IMR-90 (cell line): ENCODE measurements around the gene TPSD1. TPM values are rescaled to one million over a fixed set of nuclear protein-coding genes. Genes with fewer than 3 reads are reported as not detected.

Experiments used
- ATAC-seq: fragments of 200-7000 bp; cut with Tn5 transposase; 2 replicates; pipeline ENCODE4 v1.9.1; 2020; ENCODE audit warnings: low read depth, mild to moderate bottlenecking, moderate library complexity
- BruUV-seq: library from RNA; stranded (reverse); fragments of 400-500 nt; replicated peaks from 2 replicates; lab custom pipeline; 2021; lab: Mats Ljungman, UMichigan
- CTCF ChIA-PET: fragments of 300-600 bp; formaldehyde crosslinking; extraction: SDS; loops from one replicate; lab custom pipeline; 2021; ENCODE audit warnings: antibody characterized with exemption; lab: Yijun Ruan, JAX
- POLR2A ChIA-PET: fragments of 300-600 bp; sonication (Branson Sonifier 250); formaldehyde crosslinking; loops from one replicate; lab custom pipeline; 2022; ENCODE audit warnings: antibody characterized with exemption; ENCODE audit not compliant: unreplicated experiment; lab: Charles Lee
- DNase-seq: peaks from one replicate; pipeline ENCODE4 v3.0.0; 2013
- H2AFZ ChIP-seq: replicated peaks from 2 replicates; pipeline ENCODE3; 2013; ENCODE audit warnings: low read length, mild to moderate bottlenecking; ENCODE audit not compliant: poor library complexity
- H2AK5ac ChIP-seq: 2 replicates; pipeline ENCODE4 v1.6.1; 2013; ENCODE audit warnings: low read depth, low read length, inconsistent platforms
- H2AK9ac ChIP-seq: replicated peaks from 2 replicates; pipeline ENCODE3; 2013; ENCODE audit warnings: mild to moderate bottlenecking, low read depth, low read length, moderate library complexity; ENCODE audit not compliant: poor library complexity
- H2BK120ac ChIP-seq: 2 replicates; pipeline ENCODE4 v1.6.1; 2013; ENCODE audit warnings: low read depth, low read length, inconsistent platforms
- H2BK15ac ChIP-seq: 3 replicates; pipeline ENCODE4 v1.6.1; 2013; ENCODE audit warnings: low read depth, low read length, inconsistent platforms
- H2BK20ac ChIP-seq: 2 replicates; pipeline ENCODE4 v1.6.1; 2013; ENCODE audit warnings: low read depth, mild to moderate bottlenecking, inconsistent platforms, low read length, moderate library complexity
- H2BK5ac ChIP-seq: 2 replicates; pipeline ENCODE4 v1.6.1; 2013; ENCODE audit warnings: mild to moderate bottlenecking, low read depth, low read length, inconsistent platforms; ENCODE audit not compliant: poor library complexity, severe bottlenecking
- H3K14ac ChIP-seq: replicated peaks from 2 replicates; pipeline ENCODE4 v1.6.1; 2013; ENCODE audit warnings: low read depth, low read length, inconsistent platforms
- H3K18ac ChIP-seq: 2 replicates; pipeline ENCODE4 v1.6.1; 2013; ENCODE audit warnings: low read depth, low read length, control low read depth
- H3K23ac ChIP-seq: 2 replicates; pipeline ENCODE4 v1.6.1; 2013; ENCODE audit warnings: low read depth, low read length, inconsistent platforms
- H3K27ac ChIP-seq: 2 replicates; pipeline ENCODE4 v1.5.1; 2013; ENCODE audit warnings: mild to moderate bottlenecking, control low read depth, low read length; ENCODE audit not compliant: insufficient read depth
- H3K27me3 ChIP-seq: 2 replicates; pipeline ENCODE4 v1.6.1; 2013; ENCODE audit warnings: low read length; ENCODE audit not compliant: control insufficient read depth, insufficient read depth
- H3K36me3 ChIP-seq: 2 replicates; pipeline ENCODE4 v1.6.1; 2013; ENCODE audit warnings: low read length, mixed read lengths; ENCODE audit not compliant: control insufficient read depth, insufficient read depth
- H3K4ac ChIP-seq: 2 replicates; pipeline ENCODE4 v1.6.1; 2013; ENCODE audit warnings: low read depth, low read length, inconsistent platforms
- H3K4me1 ChIP-seq: 2 replicates; pipeline ENCODE4 v1.6.1; 2013; ENCODE audit warnings: low read length, mixed read lengths; ENCODE audit not compliant: control insufficient read depth, insufficient read depth
- H3K4me2 ChIP-seq: 2 replicates; pipeline ENCODE4 v1.6.1; 2013; ENCODE audit warnings: low read depth, mild to moderate bottlenecking, control low read depth, low read length, moderate library complexity
- H3K4me3 ChIP-seq: 2 replicates; pipeline ENCODE4 v1.5.1; 2013; ENCODE audit warnings: low read depth, mild to moderate bottlenecking, control low read depth, low read length, moderate library complexity; ENCODE audit not compliant: insufficient read depth
- H3K56ac ChIP-seq: 2 replicates; pipeline ENCODE4 v1.6.1; 2013; ENCODE audit warnings: low read length, inconsistent platforms; ENCODE audit not compliant: insufficient read depth; ENCODE audit errors: extremely low read depth
- H3K79me1 ChIP-seq, 2 experiments: 2 replicates each; pipeline ENCODE4 v1.6.1; 2013; ENCODE audit warnings: low read length in 2 of 2, inconsistent platforms in 1 of 2, low read depth in 1 of 2
- H3K9ac ChIP-seq: 2 replicates; pipeline ENCODE4 v1.6.1; 2013; ENCODE audit warnings: low read depth, low read length, control low read depth
- H3K9me1 ChIP-seq: 2 replicates; pipeline ENCODE4 v1.6.1; 2013; ENCODE audit warnings: low read length, inconsistent platforms; ENCODE audit not compliant: insufficient read depth
- H3K9me3 ChIP-seq: 2 replicates; pipeline ENCODE4 v1.6.1; 2013; ENCODE audit warnings: low read length; ENCODE audit not compliant: control insufficient read depth, insufficient read depth
- H4K20me1 ChIP-seq: 2 replicates; pipeline ENCODE4 v1.6.1; 2013; ENCODE audit warnings: low read length, inconsistent platforms; ENCODE audit not compliant: insufficient read depth
- H4K5ac ChIP-seq: 2 replicates; pipeline ENCODE4 v1.6.1; 2013; ENCODE audit warnings: mild to moderate bottlenecking, low read depth, low read length, control low read depth
- H4K8ac ChIP-seq, 2 experiments: 2 replicates each; pipeline ENCODE4 v1.6.1; 2013; ENCODE audit warnings: low read depth in 2 of 2, low read length in 2 of 2, control low read depth in 1 of 2, inconsistent platforms in 1 of 2
- H4K91ac ChIP-seq: 2 replicates; pipeline ENCODE4 v1.6.1; 2013; ENCODE audit warnings: low read depth, low read length, inconsistent platforms; ENCODE audit not compliant: insufficient read depth
- BHLHE40 ChIP-seq: fragments of 150-350 bp; IDR thresholded peaks from 2 replicates; pipeline ENCODE4 v1.6.1; 2016; ENCODE audit warnings: mild to moderate bottlenecking, low read depth, low read length
- CEBPB ChIP-seq: IDR thresholded peaks from 2 replicates; pipeline ENCODE4 v1.6.1; 2012; ENCODE audit warnings: low read depth, low read length, improper control_type of control experiment
- CHD1 ChIP-seq: IDR thresholded peaks from 2 replicates; pipeline ENCODE4 v1.6.1; 2012; ENCODE audit warnings: low read depth, low read length, improper control_type of control experiment
- CTCF ChIP-seq: conservative IDR thresholded peaks from 2 replicates; pipeline ENCODE4 v1.5.1; 2012; ENCODE audit warnings: mild to moderate bottlenecking, low read depth, low read length, improper control_type of control experiment
- ELK1 ChIP-seq: fragments of 150-350 bp; IDR thresholded peaks from 2 replicates; pipeline ENCODE4 v1.6.1; 2016; ENCODE audit warnings: low read depth, mild to moderate bottlenecking, low read length, moderate library complexity, borderline replicate concordance
- FOS ChIP-seq: fragments of 150-350 bp; IDR thresholded peaks from 2 replicates; pipeline ENCODE4 v1.6.1; 2016; ENCODE audit warnings: low read depth, low read length
- MAFK ChIP-seq: IDR thresholded peaks from 2 replicates; pipeline ENCODE4 v1.6.1; 2012; ENCODE audit warnings: low read depth, low read length, improper control_type of control experiment
- MXI1 ChIP-seq: IDR thresholded peaks from 2 replicates; pipeline ENCODE4 v1.6.1; 2012; ENCODE audit warnings: low read depth, mild to moderate bottlenecking, low read length, moderate library complexity, borderline replicate concordance
- NFE2L2 ChIP-seq: fragments of 150-350 bp; IDR thresholded peaks from 2 replicates; pipeline ENCODE4 v1.6.1; 2016; ENCODE audit warnings: low read depth, mild to moderate bottlenecking, low read length
- POLR2A ChIP-seq: IDR thresholded peaks from 2 replicates; pipeline ENCODE4 v1.6.1; 2012; ENCODE audit warnings: mild to moderate bottlenecking, low read depth, low read length
- RAD21 ChIP-seq: IDR thresholded peaks from 2 replicates; pipeline ENCODE4 v1.6.1; 2012; ENCODE audit warnings: low read length, improper control_type of control experiment
- RCOR1 ChIP-seq: IDR thresholded peaks from 2 replicates; pipeline ENCODE4 v1.6.1; 2012; ENCODE audit warnings: mild to moderate bottlenecking, low read length, improper control_type of control experiment; ENCODE audit not compliant: insufficient replicate concordance
- RFX5 ChIP-seq: IDR thresholded peaks from 2 replicates; pipeline ENCODE4 v1.8.0; 2012; ENCODE audit warnings: low read depth, mild to moderate bottlenecking, low read length, moderate library complexity
- USF2 ChIP-seq: fragments of 150-350 bp; IDR thresholded peaks from 2 replicates; pipeline ENCODE4 v1.6.1; 2017; ENCODE audit warnings: mild to moderate bottlenecking, antibody characterized with exemption, low read length, low read depth
- WGBS, 2 experiments: methylation state at CpG; one replicate each; pipeline versions ENCODE4 v1.1.5 to v1.1.7; 2013; ENCODE audit warnings: missing lambda C conversion rate in 2 of 2; ENCODE audit not compliant: insufficient read length in 1 of 2; ENCODE audit errors: extremely low coverage in 2 of 2; 5-methylcytosine and 5-hydroxymethylcytosine counted together
- dilution Hi-C: fragments of 300-500 bp; cut with HindIII; formaldehyde crosslinking; loops from one replicate; pipeline ENCODE4 v1.14.3; 2018; ENCODE audit warnings: low sequenced_read_pairs; ENCODE audit not compliant: unreplicated experiment
- in situ Hi-C: fragments of 300-500 bp; cut with MboI; formaldehyde crosslinking; loops from 3 replicates; pipeline ENCODE4 v1.14.3; 2019; ENCODE audit warnings: low sequenced_read_pairs, inconsistent platforms, mixed read lengths
- intact Hi-C: fragments of 100-400 bp; cut with micrococcal nuclease; formaldehyde crosslinking; loops from 2 replicates; pipeline ENCODE4 v1.10.0; 2022
- polyA plus RNA-seq, 3 experiments: library from polyadenylated mRNA; depleted of rRNA; stranded (reverse); fragments of >200 nt; gene quantifications; 2 replicates each; pipeline ENCODE4 v1.2.3, GENCODE V29; 2012; ENCODE audit warnings: low replicate concordance in 1 of 3
- total RNA-seq: library from RNA; depleted of rRNA; stranded (reverse); fragments of >200 nt; gene quantifications from 2 replicates; pipeline ENCODE4 v1.2.3, GENCODE V29; 2012

TPSD1 gene
- total and polyA plus RNA-seq, 2 of the 4 experiments (the other 2 are of a cell fraction) = not detected

- in situ Hi-C loops = no loop called here
Measured at GRCh38 chr16:1274767-1275166, 18.9 kb downstream of the TPSD1 start.

More at GRCh38 chr16:1274767-1275166, 18.9 kb downstream of the TPSD1 start:
- Histone ChIP-seq H2AFZ (no peak overlapping the region), H2BK20ac (no peak overlapping the region), H4K8ac (no peak overlapping the region), H3K14ac (no peak overlapping the region), H2BK120ac (no peak overlapping the region), H3K79me1 (no peaks in the 10 kb centered on the region), H2AK9ac (no peak overlapping the region), H3K9me1 (no peaks in the 10 kb centered on the region), H3K36me3 (no peaks in the 10 kb centered on the region), H4K91ac (no peak overlapping the region), H3K9me3 (peaks cover 2% of the 10 kb centered on the region; the same call in 1 of the 2 replicates), H3K4ac (no peak overlapping the region), H2BK5ac (no peak overlapping the region), H4K5ac (no peak overlapping the region), H3K18ac (no peak overlapping the region), H2AK5ac (no peak overlapping the region), H3K9ac (no peak overlapping the region), H3K4me2 (no peak overlapping the region), H3K4me3 (no peak overlapping the region), H3K4me1 (no peaks in the 10 kb centered on the region), H2BK15ac (no peak overlapping the region), H3K56ac (no peak overlapping the region), H3K27me3 (peaks cover 42% of the 10 kb centered on the region), H3K23ac (no peak overlapping the region), H3K27ac (no peak overlapping the region), H4K20me1 (no peaks in the 10 kb centered on the region)
- CTCF ChIA-PET = no interaction called here
- no TSS peak for BruUV-seq
- DNase-seq = no peak
- WGBS, 2 experiments = no CpG with 5 or more reads among the region's 7 CpGs
- ATAC-seq = no peak
- intact Hi-C loops (no loop called here), dilution Hi-C loops (no loop called here)
- POLR2A ChIA-PET = no interaction called here
- no peak for TF ChIP-seq USF2
- no peak for TF ChIP-seq RFX5
- TF ChIP-seq POLR2A = no peak
- no peak for TF ChIP-seq NFE2L2
- no peak for TF ChIP-seq MXI1
- TF ChIP-seq CHD1 = no peak
- TF ChIP-seq CTCF = no peak
- TF ChIP-seq RAD21 = no peak
- TF ChIP-seq FOS = no peak
- no peak for TF ChIP-seq CEBPB
- no peak for TF ChIP-seq ELK1
- TF ChIP-seq MAFK = no peak
- no peak for TF ChIP-seq BHLHE40
- TF ChIP-seq RCOR1 = no peak
